Measurements from ENCODE around the gene REXO1. TPM values are rescaled to one million over a fixed set of nuclear protein-coding genes. Genes with fewer than 3 reads are reported as not detected.

REXO1 gene
- total and polyA plus RNA-seq, 2 of the 13 experiments (the other 11 are each of a cell fraction or from before 2014, with no cell fraction given) = 5.0 to 11.2 TPM

- peak; percentile 0; the same call in 1 of the 2 replicates for TF ChIP-seq KDM5B (CRISPR knock-in tag; IDR thresholded peaks at IDR 0.05; ENCODE audit: borderline replicate concordance)
- TF ChIP-seq, protein P1, sequence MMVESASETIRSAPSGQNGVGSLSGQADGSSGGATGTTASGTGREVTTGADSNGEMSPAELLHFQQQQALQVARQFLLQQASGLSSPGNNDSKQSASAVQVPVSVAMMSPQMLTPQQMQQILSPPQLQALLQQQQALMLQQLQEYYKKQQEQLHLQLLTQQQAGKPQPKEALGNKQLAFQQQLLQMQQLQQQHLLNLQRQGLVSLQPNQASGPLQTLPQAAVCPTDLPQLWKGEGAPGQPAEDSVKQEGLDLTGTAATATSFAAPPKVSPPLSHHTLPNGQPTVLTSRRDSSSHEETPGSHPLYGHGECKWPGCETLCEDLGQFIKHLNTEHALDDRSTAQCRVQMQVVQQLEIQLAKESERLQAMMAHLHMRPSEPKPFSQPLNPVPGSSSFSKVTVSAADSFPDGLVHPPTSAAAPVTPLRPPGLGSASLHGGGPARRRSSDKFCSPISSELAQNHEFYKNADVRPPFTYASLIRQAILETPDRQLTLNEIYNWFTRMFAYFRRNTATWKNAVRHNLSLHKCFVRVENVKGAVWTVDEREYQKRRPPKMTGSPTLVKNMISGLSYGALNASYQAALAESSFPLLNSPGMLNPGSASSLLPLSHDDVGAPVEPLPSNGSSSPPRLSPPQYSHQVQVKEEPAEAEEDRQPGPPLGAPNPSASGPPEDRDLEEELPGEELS (CRISPR knock-in tag; IDR thresholded peaks at IDR 0.05) = no peak
- no peak for TF ChIP-seq ZNF501 (CRISPR knock-in tag; IDR thresholded peaks at IDR 0.05)
- TF ChIP-seq ZNF451 (CRISPR knock-in tag; IDR thresholded peaks at IDR 0.05) = no peak
- TF ChIP-seq TERF1 (CRISPR knock-in tag; IDR thresholded peaks at IDR 0.05) = no peak
- TF ChIP-seq ZFP41 (CRISPR knock-in tag; IDR thresholded peaks at IDR 0.05; ENCODE audit: borderline replicate concordance) = no peak
- no peak for TF ChIP-seq ZNF639 (CRISPR knock-in tag; conservative IDR thresholded peaks at IDR 0.05)
- no peak for TF ChIP-seq HDAC6 (IDR thresholded peaks at IDR 0.05; ENCODE audit: low read depth, low read length)
- no peak for TF ChIP-seq LCORL (IDR thresholded peaks at IDR 0.05)
- peak; percentile 24; the same call in 1 of the 2 replicates for TF ChIP-seq LCORL (CRISPR knock-in tag; IDR thresholded peaks at IDR 0.05)
- no peak for TF ChIP-seq ZNF7 (CRISPR knock-in tag; IDR thresholded peaks at IDR 0.05)
- no peak; the same call in 1 of the 2 replicates for TF ChIP-seq ZNF574 (CRISPR knock-in tag; IDR thresholded peaks at IDR 0.05)
- TF ChIP-seq CC2D1A (CRISPR knock-in tag; IDR thresholded peaks at IDR 0.05) = no peak
- TF ChIP-seq PBX2 (CRISPR knock-in tag; IDR thresholded peaks at IDR 0.05) = no peak
- no peak; the same call in 1 of the 2 replicates for TF ChIP-seq SAFB2 (CRISPR knock-in tag; IDR thresholded peaks at IDR 0.05; ENCODE audit: borderline replicate concordance, low read depth)
- peak; percentile 50; the same call in 1 of the 2 replicates for TF ChIP-seq ZNF143 (CRISPR knock-in tag; IDR thresholded peaks at IDR 0.05)
- TF ChIP-seq SAP130 (CRISPR knock-in tag; IDR thresholded peaks at IDR 0.05; ENCODE audit: low read depth) = peak; percentile 83
- no peak for TF ChIP-seq ZNF589 (CRISPR knock-in tag; conservative IDR thresholded peaks at IDR 0.05)
- no peak for TF ChIP-seq HCFC1 (IDR thresholded peaks at IDR 0.05; ENCODE audit: low read depth, low read length)
- no peak for TF ChIP-seq THAP7 (CRISPR knock-in tag; IDR thresholded peaks at IDR 0.05)
- no peak for TF ChIP-seq BHLHE40 (IDR thresholded peaks at IDR 0.05; ENCODE audit: low read length)
Measured at GRCh38 chr19:1847684-1848398, 442 bp downstream of the REXO1 start (continued).

All from HepG2 (cell line).